HUDEP-2 (cell line): ENCODE measurements around the gene PTPRA.
"Not testable (repeated sequence)": the region's sequence is repeated elsewhere in the genome, so short reads cannot be mapped to it uniquely, and the experiment has no call there.

Experiments
- DNase-seq, 76 experiments: peaks; one replicate each; lab custom pipeline; 2025; ENCODE audit not compliant: unreplicated experiment in 76 of 76; lab: John Stamatoyannopoulos, UW

Gene PTPRA, protein sequence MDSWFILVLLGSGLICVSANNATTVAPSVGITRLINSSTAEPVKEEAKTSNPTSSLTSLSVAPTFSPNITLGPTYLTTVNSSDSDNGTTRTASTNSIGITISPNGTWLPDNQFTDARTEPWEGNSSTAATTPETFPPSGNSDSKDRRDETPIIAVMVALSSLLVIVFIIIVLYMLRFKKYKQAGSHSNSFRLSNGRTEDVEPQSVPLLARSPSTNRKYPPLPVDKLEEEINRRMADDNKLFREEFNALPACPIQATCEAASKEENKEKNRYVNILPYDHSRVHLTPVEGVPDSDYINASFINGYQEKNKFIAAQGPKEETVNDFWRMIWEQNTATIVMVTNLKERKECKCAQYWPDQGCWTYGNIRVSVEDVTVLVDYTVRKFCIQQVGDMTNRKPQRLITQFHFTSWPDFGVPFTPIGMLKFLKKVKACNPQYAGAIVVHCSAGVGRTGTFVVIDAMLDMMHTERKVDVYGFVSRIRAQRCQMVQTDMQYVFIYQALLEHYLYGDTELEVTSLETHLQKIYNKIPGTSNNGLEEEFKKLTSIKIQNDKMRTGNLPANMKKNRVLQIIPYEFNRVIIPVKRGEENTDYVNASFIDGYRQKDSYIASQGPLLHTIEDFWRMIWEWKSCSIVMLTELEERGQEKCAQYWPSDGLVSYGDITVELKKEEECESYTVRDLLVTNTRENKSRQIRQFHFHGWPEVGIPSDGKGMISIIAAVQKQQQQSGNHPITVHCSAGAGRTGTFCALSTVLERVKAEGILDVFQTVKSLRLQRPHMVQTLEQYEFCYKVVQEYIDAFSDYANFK

DNA sequence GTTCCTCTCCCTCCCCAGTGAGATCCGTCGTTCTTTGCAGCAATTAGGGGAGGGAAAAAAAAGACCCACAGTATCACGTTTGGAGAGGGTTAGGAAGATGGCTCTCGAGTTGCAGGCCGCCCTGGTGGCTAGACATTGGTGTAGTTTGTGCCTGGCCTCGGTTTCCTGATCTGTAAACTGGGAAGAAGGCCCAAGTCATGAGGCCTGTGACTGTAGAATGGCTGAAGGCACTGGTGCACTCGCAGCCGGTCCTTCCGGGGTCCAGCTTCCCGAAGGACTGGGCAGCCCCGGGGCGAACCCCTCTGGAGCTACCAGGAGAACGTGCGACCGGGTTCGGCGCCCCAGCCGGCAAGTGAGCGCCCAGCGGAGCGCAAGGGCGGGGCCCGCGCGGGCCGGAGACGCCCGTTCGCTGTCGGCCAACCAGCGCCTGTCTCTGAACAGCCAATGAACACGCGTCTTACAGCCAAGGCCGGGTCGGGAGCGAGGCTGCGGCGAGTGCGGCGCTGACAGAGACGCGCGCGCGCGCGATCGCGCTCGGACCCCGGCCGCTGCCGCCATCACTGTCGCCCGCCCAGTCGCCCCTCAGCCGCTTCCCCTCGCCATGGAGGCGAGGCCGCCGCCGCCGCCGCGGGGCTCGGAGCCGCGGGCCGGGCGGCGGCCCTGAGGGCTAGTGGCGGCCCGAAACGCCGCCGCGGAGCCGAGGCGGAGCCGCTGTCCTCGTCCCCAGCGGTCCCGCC lies at the start of gene PTPRA:
TSS of gene PTPRA (plus strand) at position 472 of the 737 bp plus-strand sequence. CDS start 90,797 bp downstream, outside the sequence.
- DNase-seq, result peak in 75 of 76 experiments; percentile 47 to 95 (median 87)

DNA sequence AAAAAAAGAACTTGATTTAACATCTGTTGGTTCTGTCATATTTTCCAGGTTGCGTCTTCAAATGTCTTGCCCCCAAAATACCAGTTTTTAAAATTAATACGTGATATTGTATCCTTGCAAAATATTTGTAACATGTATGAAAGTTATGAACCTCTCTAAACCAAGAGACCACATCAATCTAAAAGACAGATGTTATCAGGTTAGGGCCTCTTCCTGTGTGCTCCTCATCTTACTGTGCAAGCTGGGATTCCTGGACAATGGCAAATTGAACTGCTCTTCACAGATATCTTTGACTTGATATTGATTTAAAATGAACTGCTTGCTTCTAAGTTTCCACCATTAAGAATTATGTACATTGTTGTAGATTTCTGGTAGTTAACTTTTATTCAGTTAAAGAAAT lies 47.5 kb upstream of the PTPRA start:
- DNase-seq, result no peak

DNA sequence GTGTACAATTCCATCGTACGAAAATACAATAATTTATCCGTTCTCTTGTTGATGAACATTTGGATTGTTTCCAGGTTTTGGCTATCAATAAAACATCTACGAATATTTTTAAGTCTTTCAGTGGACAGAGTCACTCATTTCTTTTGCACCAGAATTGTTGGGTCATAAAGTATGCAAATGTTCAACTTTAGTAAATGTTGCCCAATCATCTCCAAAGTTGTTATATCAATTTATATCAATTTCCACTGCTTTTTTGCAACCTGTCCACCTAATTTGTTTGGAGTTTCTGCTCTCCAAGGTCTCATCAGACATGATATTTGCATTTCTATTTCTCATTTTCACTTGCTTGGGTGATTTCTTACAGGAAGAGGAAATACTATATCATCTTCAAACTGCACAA lies 46.6 kb upstream of the PTPRA start:
- DNase-seq, result no peak

DNA sequence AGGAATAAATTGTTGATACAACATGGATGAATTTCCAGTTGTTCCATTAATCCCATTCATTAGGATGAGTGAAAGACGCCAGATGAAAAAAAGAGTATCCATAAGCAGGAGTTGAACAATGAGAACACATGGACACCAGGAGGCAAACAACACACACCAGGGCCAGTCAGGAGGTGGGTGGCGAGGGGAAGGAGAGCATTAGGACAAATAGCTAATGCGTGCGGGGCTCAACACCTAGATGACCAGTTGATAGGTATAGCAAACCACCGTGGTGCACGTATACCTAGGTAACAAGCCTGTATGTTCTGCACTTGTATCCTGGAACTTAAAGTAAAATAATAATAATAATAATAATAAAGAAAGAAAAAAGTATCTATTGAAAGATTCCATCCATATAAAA lies 43.9 kb upstream of the PTPRA start:
- DNase-seq, result no peak

DNA sequence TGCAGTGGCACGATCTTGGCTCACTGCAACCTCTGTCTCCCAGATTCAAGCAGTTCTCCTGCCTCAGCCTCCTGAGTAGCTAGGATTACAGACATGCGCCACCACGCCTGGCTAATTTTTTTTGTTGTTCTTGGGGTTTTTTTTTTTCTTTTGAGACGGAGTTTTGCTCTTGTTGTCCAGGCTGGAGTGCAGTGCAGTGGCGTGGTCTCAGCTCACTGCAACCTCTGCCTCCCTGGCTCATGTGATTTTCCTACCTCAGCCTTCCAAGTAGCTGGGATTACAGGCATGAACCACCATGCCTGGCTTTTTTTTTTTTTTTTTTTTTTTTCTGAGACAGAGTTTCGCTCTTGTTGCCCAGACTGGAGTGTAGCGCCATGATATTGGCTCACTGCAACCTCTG lies 42.1 kb upstream of the PTPRA start:
- DNase-seq, result not testable (repeated sequence)

DNA sequence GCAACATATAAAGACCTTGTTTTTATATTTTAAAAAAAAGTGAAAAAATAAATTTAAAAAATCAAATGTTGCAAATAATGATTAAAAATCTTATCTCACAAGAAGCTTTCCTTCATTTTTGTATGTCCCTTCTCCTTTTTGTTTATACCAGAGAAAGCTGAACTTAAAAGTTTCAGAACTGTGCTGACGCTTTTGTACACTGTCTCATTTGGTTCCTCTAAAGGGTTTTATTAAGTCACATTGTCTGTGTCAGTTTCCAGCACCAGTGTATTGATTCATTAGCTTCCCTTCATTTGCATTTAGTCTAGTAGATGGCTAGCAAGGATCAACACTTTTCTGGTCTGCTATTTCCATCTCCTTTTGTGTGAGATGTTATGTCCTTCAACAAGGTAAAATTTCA lies 39.5 kb upstream of the PTPRA start:
- DNase-seq, result no peak

DNA sequence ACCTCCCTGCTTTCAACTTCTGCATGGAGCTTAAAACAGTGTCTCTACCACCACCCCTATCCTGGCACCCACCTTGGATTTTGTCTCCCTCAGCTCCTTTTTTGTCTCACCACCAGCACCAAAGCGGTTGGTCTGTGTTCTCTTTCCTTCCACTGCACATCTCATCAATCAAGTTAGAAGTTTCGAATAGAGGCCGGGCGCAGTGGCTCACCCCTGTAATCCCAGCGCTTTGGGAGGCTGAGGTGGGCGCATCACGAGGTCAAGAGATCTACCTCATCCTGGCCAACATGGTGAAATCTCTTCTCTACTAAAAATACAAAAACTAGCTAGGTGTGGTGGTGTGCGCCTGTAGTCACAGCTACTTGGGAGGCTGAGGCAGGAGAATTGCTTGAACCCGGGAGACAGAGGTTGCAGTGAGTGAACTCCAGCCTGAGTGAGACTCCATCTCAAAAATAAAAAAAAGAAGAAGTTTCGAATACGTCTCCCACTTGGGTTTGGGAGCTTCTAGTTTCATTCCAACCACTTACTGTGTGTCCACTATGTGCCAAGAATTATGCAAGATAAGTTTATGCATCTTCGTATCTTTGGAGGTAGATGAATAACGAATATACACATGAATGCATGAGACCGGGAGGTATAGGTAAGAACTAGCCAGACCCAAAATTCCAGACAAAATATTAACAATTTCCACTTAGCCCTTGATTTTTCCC lies 38.7 kb upstream of the PTPRA start:
- DNase-seq, result no peak

DNA sequence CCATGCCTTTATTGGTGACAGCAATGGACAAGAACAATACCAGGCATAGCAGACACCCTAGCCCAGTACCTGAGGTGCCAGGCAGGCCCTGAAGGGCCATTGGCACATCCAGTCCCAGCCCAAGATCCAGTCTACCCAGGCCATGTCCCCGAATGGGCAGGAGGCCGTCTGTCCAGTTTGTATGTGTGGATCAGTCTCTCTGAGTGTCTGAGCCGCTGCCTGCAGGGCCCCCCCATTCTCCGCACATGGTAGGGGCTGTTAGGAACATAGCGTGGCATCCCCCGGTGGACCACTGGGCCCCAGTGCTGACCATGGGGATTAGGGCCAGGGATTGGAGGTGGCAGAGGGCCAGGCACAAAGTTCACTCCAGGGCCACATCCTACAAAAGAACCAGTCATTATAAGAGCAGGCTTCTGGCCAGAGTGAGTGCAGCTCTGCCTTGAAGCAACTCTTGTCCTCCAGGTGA lies 37.9 kb upstream of the PTPRA start:
- no peak for DNase-seq

DNA sequence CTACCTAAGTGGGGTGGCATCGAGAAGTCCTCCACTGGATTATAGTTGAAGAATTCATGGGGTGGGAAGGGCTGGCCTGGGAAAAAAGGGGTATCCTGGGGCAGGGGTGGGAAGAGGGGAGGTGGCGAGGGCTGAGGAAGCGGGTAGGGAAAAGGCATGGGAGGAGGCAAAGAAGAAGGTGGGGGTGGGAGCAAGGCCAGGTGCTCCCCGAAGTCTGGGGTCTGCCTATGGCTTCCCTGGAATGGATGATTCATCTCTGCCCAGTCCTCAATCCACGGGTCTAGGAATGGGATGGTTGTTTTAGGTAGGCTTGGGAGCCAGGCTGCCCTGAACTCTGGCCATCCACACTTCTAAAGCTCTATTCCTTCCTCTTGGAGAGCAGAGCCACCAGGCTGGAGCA lies 37.2 kb upstream of the PTPRA start:
- no peak for DNase-seq

DNA sequence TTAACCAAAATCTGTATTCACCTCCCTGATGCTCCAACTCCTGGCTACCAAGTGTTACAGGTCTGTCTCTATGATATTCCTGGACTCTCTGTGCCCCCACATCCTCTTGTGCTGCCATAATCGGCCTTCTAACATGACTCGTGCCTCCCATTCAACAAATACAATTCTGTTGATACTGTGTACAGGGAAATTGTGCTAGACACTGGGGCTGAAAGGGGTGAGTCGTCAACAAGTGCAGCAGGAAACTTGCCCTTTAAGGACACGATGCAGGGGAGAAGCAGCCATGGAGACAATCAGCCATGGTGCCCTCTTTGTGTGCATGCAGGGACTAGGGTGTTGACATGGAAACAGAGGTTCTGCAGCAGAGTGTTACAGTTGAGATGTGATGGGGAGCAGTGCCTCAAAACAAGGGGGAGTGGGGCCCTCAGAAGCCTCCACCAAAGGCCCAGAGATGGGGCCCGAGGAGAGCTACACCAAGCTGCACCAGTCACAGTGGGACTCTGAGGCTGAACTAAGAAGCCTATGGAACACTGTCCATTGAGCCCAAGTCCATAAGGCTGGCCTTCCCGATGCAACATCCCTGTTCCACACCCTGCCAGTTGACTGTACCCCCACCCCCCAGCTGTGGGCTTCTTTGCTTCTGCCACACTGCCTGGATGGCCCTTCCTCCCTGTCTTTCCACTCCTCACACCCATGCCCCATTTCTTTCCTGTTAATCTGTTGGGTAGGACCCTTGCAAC lies 35.9 kb upstream of the PTPRA start:
- no peak for DNase-seq

DNA sequence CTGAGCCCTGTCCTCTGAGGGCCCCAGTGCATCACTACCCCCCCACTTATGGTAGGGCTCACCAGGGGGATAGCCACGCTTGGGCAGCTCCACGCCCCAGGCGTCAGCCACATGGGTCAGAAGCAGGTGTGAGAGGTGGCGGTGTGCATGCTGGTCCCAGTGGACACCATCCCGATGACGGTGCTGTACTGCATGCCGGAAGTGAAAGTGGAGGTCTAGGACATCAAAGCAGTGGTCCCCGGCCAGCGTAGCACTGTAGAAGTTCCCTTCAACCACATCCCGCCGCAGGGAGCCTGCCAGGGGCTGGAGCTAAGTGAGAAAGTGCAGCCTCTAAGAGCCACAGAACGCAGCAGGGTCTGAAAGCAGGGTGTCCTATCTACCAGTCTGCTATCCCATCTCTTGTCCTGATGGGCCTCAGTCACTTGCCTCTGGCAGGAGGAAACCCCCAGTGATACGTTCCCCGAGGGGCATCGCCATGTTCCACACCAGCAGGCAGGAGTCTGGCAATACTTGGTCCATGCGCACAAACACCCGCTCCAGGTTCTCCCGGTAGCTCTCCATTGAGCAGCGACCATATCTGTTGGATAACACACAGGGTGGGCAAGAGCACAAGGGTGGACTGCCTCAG lies 35.0 kb upstream of the PTPRA start:
- DNase-seq, result no peak

DNA sequence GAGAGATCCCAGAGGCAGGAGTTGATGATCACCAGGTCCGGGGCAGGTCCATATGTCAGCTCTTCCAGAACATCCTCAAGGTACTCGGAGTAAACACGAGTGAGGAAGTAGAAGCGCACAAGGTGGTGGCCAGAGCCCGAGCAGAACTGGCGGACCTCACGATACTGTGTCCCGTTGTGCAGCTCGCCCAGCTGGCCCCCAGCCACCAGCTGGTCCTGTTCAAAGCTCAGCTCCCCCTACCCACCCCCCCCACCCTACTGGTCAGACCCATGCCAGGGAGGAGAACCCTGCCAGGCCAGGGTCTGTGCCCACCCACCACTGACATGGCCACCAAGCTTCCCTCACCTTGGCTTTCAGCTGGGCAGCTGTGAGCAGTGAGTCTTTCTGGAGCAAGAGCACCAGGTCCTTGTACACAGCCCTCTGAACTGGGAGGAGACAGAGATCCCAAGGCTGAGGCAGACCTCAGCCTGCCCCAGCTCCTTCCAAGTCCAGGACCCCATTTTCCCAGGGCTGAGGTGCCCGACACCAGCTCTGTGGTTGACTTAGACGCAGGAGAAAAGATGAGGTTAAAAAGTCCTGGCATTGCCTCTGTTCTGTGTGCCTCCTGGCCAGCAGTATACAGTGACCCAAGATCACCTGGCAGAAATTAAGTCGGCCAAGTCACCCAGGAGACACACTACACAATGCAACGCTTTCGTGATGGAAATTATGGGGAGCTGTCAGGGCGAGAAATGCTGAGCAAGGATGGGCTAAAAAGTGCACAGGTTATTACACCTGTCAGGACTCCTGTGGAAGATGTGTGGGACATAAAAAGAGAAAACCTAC lies 34.2 kb upstream of the PTPRA start:
- peak in 1 of 76 experiments; percentile 27 for DNase-seq

DNA sequence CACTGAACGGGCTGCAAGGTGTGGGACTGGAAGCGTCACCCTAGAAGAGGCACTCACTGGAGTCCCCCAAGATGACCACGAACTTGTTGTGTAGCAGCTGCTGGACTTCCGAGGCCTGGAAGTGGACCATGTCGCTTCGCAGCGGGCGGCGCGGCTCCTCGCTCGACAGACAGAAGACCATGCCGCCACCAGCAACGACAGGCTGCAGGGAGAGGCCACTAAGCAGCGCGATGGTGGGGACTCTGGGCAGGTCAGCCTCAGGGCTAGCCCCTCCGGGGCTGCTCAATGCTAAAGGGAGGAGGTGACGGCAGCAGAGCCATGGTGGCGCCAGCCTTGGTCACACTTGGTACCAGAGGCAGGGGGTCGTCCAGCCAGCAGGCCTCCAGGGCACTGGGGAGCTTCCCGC lies 33.5 kb upstream of the PTPRA start:
- peak in 3 of 76 experiments; percentile 34 to 59 (median 54) for DNase-seq

DNA sequence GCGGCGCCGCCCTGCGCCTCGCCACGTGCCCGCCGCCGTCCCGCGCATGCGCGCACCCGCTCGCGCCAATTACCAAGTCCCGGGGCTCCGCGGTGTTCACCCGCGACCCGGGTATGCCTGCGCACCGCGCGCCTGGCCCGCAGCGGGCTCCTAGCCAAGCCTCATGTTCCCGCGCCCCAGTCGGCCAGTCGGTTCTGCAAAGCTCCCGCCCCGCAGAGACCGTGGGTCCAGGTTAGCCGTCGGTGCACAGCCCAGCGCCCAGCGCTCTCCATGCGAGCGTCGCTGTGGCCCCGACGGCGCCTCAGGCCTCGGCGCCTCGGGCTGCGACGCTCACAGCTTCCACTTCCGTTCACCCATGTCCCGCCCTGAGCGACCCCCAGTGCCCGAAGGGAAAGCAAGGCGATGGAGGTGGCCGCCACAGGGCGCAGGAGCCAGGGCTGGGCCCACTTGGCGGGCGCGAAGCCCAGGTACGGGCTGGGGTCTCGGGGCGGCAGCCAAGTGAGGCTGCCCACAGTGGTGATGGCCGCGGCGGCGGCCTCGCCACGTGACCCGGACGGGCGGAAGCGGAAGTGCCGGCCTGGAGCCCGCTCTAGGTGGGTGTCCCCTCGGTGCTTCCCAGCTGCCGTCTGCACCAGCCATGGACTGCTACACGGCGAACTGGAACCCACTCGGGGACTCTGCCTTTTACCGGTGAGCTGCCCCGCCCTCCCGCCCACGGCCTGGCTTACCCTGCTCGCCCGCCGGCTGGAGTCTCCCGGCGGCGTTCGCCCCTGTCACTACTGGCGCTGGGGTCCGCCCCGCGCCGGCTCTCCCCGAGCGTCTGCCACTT lies 32.9 kb upstream of the PTPRA start, which contains the start of the genes PCED1A and VPS16:
TSS of gene PCED1A (minus strand) at position 518 of the 829 bp plus-strand sequence. CDS start 743 bp downstream, outside the sequence.
TSS of gene VPS16 (plus strand) at position 608 of the 829 bp plus-strand sequence. CDS start at position 638, 30 bp downstream.
- peak in 75 of 76 experiments; percentile 16 to 91 (median 76) for DNase-seq

DNA sequence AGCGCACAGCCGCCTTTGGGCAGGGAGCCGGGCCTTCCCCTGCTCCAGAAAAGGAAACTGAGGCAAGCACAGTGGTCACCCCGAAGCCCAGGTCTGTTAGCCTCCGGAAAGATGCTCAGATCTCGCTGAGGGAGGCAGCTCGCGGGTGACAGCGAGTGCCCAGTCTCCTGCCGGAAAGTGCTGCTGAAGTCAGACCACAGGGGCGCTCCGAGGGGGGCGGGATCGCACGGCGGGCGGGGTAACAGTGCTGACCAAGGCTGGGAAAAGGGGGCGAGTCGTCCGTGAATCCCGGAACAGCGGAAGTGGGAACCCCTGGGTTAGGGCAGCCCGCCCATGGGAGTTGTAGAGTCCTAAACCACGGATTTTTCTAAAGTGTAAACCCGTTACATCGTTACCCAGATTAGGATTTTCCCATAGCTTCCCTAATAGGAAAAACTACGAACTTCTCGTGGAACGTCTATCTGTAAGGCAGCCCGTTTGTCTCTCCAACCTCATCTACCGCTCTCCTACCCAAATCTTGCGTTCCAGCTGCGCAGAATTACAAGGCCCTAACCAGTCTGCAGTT lies 32.2 kb upstream of the PTPRA start:
- peak in 25 of 76 experiments; percentile 9 to 60 (median 22) for DNase-seq

DNA sequence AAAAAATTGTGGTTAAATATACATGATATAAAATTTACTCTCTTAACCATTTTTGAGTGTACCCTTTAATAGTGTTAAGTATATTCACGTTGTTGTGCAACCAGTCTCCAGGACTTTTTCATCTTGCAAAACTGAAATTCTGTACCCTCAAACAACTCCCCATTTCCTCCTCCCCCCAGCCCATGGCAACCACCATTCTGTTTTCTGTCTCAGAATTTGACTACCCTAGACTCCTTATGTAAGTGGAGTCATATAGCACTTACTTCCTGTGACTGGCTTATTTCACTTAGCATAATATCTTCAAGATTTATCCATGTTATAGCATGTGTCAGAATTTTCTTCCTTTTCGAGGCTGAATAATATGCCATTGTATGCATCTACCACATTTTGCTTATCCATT lies 27.7 kb upstream of the PTPRA start:
- DNase-seq, result no peak

DNA sequence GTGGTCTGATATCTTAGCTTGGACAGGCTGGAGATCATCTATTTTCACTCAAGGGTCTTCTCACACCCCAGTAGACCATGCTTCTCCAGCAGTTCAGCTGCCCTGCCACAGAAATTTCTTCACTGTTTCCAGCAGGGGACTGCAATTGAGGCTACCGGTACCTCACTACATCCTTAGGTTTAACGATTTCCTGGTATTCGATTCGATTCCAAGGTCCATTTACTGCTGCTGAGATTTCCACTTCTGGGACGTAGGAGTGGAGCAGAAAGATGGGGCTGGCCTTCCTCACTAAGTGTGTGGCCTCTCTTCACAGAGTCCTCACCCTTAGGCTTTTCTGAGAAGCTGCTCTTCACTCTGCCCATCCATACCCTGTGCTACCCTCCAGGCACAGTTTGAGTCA lies 26.6 kb upstream of the PTPRA start:
- no peak for DNase-seq
